HG03139 (cell line): ENCODE data around the gene DLGAP4.

Source experiments
- ATAC-seq: cut with Tn5 transposase; IDR thresholded peaks from one replicate; pipeline ENCODE4 v1.9.1; 2021; ENCODE audit not compliant: unreplicated experiment

DLGAP4 gene

GRCh38 chr20:36402708-36403107, 96.6 kb downstream of the DLGAP4 start:
- no peak for ATAC-seq

GRCh38 chr20:36404435-36404978, 98.4 kb downstream of the DLGAP4 start:
- ATAC-seq = no peak

- ATAC-seq = no peak
These were observed 99.1 kb downstream of the DLGAP4 start for GRCh38 chr20:36405255-36405654.

GRCh38 chr20:36407199-36407733, 101.1 kb downstream of the DLGAP4 start:
- ATAC-seq = no peak

DNA sequence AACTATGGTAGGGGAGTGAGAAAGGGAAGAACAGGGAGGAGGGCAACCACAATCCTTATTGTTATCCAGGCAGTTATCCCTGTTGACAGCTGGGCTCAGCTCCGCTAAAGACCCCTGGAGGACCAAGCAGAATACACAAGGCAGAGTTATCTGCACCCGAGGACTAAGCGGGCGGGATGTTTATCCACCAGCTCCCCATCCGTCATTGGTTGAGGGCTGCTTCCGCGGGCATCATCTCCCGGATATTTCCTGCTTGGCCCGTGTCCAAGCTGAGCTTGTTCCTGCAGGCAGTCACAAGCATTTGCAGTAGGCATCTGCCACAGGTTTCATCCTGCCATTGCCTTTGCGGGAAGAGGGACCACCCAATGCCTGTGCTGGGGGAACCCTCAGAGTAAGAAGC, 102.1 kb downstream of the DLGAP4 start:
- ATAC-seq = no peak

- ATAC-seq = no peak
These were observed 105.8 kb downstream of the DLGAP4 start for GRCh38 chr20:36411861-36412454.

- no peak for ATAC-seq
These were observed 109.4 kb downstream of the DLGAP4 start for GRCh38 chr20:36415475-36416002.

GRCh38 chr20:36418711-36419110, 112.6 kb downstream of the DLGAP4 start:
- no peak for ATAC-seq

DNA sequence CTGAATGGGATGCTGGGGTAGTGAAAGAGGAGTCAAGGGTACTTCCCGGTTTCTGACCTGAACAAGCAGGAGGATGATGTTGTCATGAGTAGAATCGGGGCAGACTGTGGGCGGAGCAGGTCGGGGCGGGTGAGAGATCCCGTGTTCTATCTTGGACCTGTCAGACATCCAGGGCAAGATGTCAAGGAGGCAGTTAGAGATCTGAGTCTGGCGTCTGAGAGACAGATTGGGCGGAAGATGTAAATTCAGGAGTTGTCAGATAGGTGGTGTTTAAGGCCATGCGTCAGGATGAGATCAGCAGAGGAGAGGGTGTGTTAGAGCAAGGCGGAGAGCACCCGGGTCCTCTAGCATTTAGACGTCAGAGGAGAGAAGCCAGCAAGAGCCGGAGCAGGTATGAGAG, 115.5 kb downstream of the DLGAP4 start:
- no peak for ATAC-seq

- ATAC-seq = no peak
These were observed 118.2 kb downstream of the DLGAP4 start for GRCh38 chr20:36424314-36424713.

DNA sequence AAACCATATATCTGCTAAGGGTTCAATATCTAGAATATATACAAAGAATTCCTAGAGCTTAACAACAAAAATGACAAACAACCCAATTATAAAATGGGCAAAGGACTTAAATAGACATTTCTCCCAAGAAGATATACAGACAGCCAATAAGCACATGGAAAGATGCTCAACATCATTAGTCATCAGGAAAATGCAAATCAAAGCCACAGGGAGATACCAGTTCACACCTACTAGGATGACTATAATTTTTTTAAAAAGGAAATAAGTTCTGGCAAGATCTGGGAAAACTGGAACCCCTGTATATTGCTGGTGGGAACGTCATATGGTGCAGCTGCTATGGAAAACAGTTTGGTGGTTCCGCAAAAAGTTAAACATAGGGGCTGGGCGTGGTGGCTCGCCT, 119.0 kb downstream of the DLGAP4 start:
- no peak for ATAC-seq

- no peak for ATAC-seq
These were observed 125.5 kb downstream of the DLGAP4 start for GRCh38 chr20:36431604-36432003.

DNA sequence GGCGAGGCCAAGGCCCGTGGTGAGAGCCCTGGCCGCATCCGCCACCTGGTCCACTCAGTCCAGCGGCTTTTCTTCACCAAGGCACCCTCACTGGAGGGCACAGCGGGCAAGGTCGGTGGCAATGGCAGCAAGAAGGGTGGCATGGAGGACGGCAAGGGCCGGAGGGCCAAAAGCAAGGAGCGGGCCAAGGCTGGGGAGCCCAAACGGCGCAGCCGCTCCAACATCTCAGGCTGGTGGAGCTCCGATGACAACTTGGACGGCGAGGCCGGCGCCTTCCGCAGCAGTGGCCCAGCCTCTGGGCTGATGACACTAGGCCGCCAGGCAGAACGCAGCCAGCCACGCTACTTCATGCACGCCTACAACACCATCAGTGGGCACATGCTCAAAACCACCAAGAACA, 126.0 kb downstream of the DLGAP4 start:
- no peak for ATAC-seq

DNA sequence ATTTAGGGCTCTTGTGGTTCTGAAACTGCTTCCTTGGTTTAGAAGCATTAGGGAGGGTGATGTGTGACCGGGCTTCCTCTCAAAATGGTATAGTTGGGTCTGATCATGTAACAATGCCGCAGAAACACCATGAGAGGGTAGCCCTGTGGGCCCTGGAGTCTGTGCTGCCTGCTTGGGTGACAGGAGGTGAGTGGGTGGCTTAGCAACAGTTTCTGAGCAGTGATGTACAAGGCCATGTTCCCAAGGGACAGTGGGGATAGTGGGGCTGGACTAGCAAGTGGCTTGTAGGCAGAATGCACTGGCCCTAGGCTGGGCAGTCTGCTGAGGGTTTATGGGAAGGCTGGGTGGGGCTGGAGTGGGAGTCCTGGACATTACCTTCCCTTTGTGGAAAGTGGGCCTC, 128.2 kb downstream of the DLGAP4 start:
- no peak for ATAC-seq

GRCh38 chr20:36435124-36435523, 129.0 kb downstream of the DLGAP4 start:
- ATAC-seq = no peak

DNA sequence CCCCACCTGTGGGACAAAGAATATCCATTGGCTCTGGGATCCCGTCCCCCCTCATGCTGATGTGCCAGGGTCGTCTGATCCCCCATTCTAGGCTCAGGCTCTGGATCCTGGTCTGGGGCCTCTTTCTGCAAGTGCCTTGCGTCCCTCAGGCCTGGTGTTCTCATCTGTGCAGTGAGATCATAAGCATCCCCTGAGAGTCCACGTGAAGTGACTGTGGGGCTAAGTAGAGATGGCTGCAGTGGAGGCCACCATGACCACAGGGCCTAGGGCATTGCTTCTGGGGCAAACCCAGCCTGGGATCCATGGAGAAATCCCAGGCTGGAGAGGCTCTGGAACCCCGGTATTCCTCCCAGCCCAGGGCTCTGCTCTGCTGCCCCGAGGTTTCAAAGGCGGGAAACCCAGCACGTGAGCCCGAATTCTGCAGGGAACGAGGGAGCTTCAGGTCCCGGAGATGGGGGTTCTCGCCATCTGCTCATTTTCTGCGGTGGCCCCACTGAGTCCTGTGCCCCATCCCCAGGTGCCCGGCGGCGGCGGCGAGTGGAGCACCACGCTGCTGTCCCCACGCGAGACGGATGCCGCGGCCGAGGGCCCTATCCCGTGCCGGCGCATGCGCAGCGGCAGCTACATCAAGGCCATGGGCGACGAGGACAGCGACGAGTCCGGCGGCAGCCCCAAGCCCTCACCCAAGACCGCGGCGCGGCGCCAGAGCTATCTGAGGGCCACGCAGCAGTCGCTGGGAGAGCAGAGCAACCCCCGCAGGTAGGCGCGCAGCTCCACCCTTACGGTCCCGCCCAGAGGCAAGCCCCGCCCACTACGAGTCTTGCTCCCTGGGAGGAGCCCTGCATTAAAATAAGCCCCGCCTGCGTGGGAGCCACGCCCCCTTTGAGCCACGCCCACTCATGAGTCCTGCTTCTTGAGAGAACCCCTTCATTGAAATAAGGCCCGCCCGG, 129.7 kb downstream of the DLGAP4 start:
- ATAC-seq = no peak

DNA sequence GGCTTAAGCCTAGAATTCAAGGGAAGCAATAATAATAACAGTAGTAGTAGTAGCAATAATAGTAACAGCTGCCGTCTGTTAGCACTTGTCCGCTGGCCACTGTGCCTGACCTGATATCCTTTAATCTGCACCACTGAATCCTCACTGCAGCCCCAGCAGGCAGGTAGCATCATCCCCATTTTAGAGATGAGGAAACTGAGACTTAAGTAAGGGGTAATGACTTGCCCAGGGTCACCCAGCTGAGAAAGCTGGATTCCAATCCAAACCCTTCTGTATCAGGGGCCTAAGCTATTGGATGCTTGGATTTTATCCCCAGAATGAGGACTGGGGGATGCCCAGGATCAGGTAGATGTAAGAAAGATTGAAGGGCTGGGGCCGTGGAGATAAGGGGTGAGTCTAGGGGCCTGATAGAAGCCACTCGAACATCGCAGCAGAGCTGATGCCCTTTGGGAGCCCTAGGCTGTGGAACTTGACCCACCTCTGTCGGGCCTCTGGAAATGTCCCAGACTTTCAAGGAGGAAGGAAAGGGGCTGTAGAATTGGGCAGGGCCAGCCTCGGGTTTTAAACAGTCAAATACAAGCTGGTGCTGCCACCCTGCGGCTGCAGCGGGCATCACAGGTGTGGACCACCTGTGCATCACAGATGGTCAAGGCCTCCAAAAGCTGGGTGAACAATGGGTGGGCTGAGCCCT, 133.0 kb downstream of the DLGAP4 start:
- no peak for ATAC-seq

DNA sequence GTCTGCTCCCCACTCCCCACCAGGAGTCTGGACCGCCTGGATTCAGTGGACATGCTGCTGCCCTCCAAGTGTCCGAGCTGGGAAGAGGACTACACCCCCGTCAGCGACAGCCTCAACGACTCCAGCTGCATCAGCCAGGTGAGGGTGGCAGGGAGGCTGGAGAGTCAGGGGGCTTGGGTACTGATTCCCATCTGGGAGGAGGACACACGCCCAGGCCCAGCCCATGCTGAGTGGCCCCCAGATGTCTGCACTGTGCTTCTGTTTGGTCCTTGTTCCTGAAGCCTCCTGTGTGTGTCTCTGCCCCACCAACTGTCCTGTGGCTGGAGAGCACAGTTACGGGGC, 133.6 kb downstream of the DLGAP4 start:
- ATAC-seq = no peak

DNA sequence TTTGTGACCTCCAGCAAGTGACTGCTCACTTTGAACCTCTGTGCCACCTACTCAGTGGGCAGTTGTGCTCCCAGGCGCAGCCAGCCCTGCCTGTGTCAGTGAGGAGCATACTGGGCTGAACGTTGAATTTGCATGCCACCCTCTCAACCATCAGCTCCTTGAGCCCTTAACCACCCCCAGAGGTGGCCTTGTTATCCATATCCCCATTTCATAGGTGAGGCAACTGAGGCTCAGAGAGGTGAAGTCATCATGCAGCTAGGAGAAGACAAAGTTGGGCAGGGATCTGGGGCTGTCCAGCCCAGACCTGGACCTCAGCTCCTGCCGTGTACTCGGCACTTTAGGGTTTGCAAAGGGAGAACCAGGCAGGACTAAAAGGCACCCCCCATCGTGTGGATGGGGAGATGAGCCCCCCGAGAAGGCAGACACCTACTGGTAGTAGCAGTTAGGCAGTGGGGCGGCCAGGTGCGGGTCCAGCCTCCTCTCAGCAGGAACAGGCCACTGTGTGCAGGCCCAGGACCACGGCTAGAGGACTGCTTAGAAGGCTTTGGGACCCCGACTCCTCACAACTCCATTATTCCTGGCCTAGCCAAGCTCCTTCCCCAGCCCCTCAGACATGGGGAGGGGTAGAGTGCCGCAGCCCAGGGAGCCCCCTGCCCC, 134.4 kb downstream of the DLGAP4 start:
- ATAC-seq = no peak

- no peak for ATAC-seq
These were observed 134.9 kb downstream of the DLGAP4 start for GRCh38 chr20:36441027-36441414.

DNA sequence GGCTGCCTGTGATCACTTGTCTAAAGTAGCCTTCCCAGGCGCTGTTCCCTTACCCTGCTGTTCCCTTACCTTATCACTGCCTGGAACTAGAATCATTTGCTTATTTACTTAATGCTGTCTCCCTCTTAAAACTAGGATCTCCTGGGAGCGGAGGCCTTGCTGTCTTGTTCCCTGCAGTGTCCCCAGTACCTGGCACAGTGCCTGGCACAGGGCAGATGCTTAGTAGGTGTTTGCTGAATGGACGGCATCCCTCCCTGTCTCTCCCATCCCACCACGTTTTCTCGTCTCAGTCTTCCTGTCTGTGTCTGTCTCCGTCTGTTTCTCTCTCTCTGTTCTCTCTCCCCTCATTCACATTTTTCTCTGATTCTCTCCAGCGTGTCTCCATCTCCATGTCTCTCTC, 135.3 kb downstream of the DLGAP4 start:
- ATAC-seq = no peak
